ENCODE data around the gene FOXQ1.

FOXQ1 gene

DNA sequence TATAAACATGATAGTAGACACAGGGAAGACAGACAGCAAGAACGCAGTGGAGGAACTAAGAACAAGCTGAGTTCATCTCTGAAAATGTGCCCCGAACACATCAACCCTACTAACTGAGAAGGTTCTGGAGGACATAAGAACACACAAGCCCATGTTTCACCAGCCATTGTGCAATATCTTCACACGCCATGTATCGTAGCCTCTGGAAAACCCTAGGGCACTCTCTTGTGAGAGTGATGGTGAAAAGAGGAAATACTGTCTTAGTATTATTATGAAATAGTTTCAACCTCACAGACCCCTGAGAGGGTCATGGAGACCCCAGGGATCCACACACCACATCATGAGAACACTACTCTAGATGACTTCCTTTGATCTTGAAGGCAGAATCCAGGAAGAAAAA lies 51.4 kb downstream of the FOXQ1 start:
- DNase-seq (ENCODE audit: low spot score) = no peak

DNA sequence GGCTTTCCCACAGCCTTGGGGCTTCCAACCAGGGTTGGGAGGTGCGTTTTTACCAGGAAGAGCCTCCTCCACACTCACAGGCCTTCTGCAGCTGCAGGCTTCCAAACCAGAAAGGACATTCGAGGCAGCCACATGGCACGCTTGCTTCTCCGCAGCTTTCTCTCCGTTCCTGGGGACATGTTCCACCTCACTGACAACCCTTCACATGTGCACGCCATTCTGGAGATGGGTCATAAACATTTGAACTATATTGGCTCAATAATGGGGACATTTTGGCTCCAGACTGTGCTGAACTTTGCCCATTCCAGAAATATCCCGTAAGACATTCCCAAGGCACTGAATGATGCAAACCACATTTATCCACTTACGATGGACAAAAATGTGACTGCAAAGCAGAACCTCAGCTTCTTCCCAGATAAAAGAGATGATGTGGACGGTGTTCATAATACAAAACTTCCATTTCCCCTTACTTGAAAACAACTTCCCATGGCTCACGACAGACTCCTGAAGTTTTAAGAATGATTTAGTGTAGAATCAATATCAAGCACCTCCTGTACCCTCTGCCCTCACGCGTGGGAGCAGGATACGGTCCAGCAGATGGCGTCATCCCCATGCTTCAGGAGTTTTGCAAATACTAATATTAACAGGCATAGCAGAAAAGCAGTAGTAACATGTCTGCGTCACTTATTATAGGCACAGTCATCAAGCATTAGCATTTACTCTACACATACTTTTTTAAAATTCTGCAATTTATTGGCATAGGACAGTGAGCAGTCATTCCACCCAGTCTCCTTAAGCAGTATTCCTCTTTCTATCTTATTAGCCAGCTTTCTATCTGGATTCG lies 52.1 kb downstream of the FOXQ1 start:
- DNase-seq (ENCODE audit: low spot score) = no peak
